CD14-positive monocyte (primary cell): ENCODE measurements around the gene NUMBL. TPM values are rescaled to one million over a fixed set of nuclear protein-coding genes. Genes with fewer than 3 reads are reported as not detected.
"Not testable (repeated sequence)": the region's sequence is repeated elsewhere in the genome, so short reads cannot be mapped to it uniquely, and the experiment has no call there.

Experiments
- DNase-seq, 3 donors: peaks; one replicate each; pipeline ENCODE4 v3.0.0-alpha.2; 2011 to 2022
- H2AFZ ChIP-seq: 2 replicates; pipeline ENCODE4 v1.6.0; 2012; ENCODE audit warnings: mild to moderate bottlenecking, low read depth, low read length, inconsistent platforms; ENCODE audit not compliant: insufficient read depth, poor library complexity, severe bottlenecking
- H3K27ac ChIP-seq, 2 donors: 1 replicate in 1 of 2; 2 replicates in 1 of 2; pipeline ENCODE4 v1.5.1; 2012 to 2013; ENCODE audit warnings: low read length in 2 of 2, control low read depth in 1 of 2, inconsistent platforms in 1 of 2, low read depth in 1 of 2, mild to moderate bottlenecking in 1 of 2
- H3K27me3 ChIP-seq, 2 donors: one replicate each; pipeline versions ENCODE4 v1.6.0 to v1.6.1; 2011 to 2013; ENCODE audit warnings: low read length in 2 of 2; ENCODE audit not compliant: control insufficient read depth in 2 of 2, insufficient read depth in 2 of 2
- H3K36me3 ChIP-seq, 2 donors: replicated peaks in 1 of 2; 1 replicate in 1 of 2; 2 replicates in 1 of 2; pipeline versions ENCODE4 v1.5.1 to v1.6.1; 2012 to 2013; ENCODE audit warnings: low read length in 2 of 2, control low read depth in 1 of 2, inconsistent platforms in 1 of 2, mild to moderate bottlenecking in 1 of 2; ENCODE audit not compliant: insufficient read depth in 2 of 2, control insufficient read depth in 1 of 2
- H3K4me1 ChIP-seq, 2 donors: 1 replicate in 1 of 2; 2 replicates in 1 of 2; pipeline versions ENCODE4 v1.5.1 to v1.6.1; 2012 to 2013; ENCODE audit warnings: low read length in 2 of 2, control low read depth in 1 of 2, inconsistent platforms in 1 of 2, mild to moderate bottlenecking in 1 of 2, moderate library complexity in 1 of 2; ENCODE audit not compliant: insufficient read depth in 2 of 2, control insufficient read depth in 1 of 2
- H3K4me2 ChIP-seq: replicated peaks from 2 replicates; pipeline ENCODE3; 2012; ENCODE audit warnings: low read length, moderate library complexity, mild to moderate bottlenecking; ENCODE audit not compliant: poor library complexity, severe bottlenecking; ENCODE audit errors: extremely low read depth
- H3K4me3 ChIP-seq, 3 experiments: fragments of 200-600 bp in 1 of 3; sonication (generic) in 1 of 3; replicated peaks in 1 of 3; 1 replicate in 2 of 3; 2 replicates in 1 of 3; pipeline ENCODE4 v1.5.1; 2011 to 2013; ENCODE audit warnings: low read length in 3 of 3, mild to moderate bottlenecking in 3 of 3, control low read depth in 2 of 3, low read depth in 2 of 3, inconsistent platforms in 1 of 3, moderate library complexity in 1 of 3
- H3K79me2 ChIP-seq: 2 replicates; pipeline ENCODE4 v1.6.0; 2012; ENCODE audit warnings: mild to moderate bottlenecking, control low read depth, inconsistent platforms, low read length, moderate library complexity; ENCODE audit not compliant: insufficient read depth
- H3K9ac ChIP-seq: 2 replicates; pipeline ENCODE4 v1.6.0; 2017; ENCODE audit warnings: low read length, mild to moderate bottlenecking; ENCODE audit not compliant: insufficient read depth, poor library complexity, severe bottlenecking
- H3K9me3 ChIP-seq, 2 donors: replicated peaks in 1 of 2; 1 replicate in 1 of 2; 2 replicates in 1 of 2; pipeline versions ENCODE4 v1.5.1 to v1.6.1; 2012 to 2013; ENCODE audit warnings: low read length in 2 of 2, control low read depth in 1 of 2; ENCODE audit not compliant: control insufficient read depth in 1 of 2, insufficient read depth in 1 of 2
- H4K20me1 ChIP-seq: 2 replicates; pipeline ENCODE4 v1.6.0; 2012; ENCODE audit warnings: mild to moderate bottlenecking, low read length, control low read depth, moderate library complexity; ENCODE audit not compliant: insufficient read depth
- H3K27ac Mint-ChIP-seq, 7 donors: one replicate each; pipeline ENCODE4 v1.8.0; 2020; ENCODE audit warnings: mild to moderate bottlenecking in 7 of 7, mixed read lengths in 7 of 7, moderate library complexity in 6 of 7, inconsistent platforms in 2 of 7
- H3K27me3 Mint-ChIP-seq, 3 donors: one replicate each; pipeline ENCODE4 v1.8.0; 2021 to 2022; ENCODE audit warnings: low read depth in 3 of 3, mild to moderate bottlenecking in 3 of 3, mixed read lengths in 3 of 3, moderate library complexity in 3 of 3, inconsistent platforms in 1 of 3
- H3K36me3 Mint-ChIP-seq, 2 donors: one replicate each; pipeline ENCODE4 v1.8.0; 2020; ENCODE audit warnings: mixed read lengths in 2 of 2, inconsistent platforms in 1 of 2, mild to moderate bottlenecking in 1 of 2
- H3K4me1 Mint-ChIP-seq: one replicate; pipeline ENCODE4 v1.8.0; 2020; ENCODE audit warnings: mild to moderate bottlenecking, mixed read lengths
- H3K4me3 Mint-ChIP-seq, 2 donors: one replicate each; pipeline ENCODE4 v1.8.0; 2020; ENCODE audit warnings: mild to moderate bottlenecking in 2 of 2, mixed read lengths in 2 of 2, moderate library complexity in 1 of 2
- H3K9me3 Mint-ChIP-seq, 7 donors: one replicate each; pipeline ENCODE4 v1.8.0; 2020 to 2022; ENCODE audit warnings: mixed read lengths in 7 of 7, mild to moderate bottlenecking in 6 of 7, moderate library complexity in 6 of 7, inconsistent platforms in 2 of 7
- WGBS: methylation state at CpG from one replicate; pipeline ENCODE4 v1.1.5; 2013; ENCODE audit warnings: missing lambda C conversion rate; ENCODE audit not compliant: insufficient coverage; 5-methylcytosine and 5-hydroxymethylcytosine counted together
- intact Hi-C, 2 donors: fragments of 100-400 bp; cut with micrococcal nuclease; formaldehyde crosslinking; loops; one replicate each; pipeline versions ENCODE4 v1.15.0 to v1.15.1; 2023
- polyA plus RNA-seq, 3 donors: library from polyadenylated mRNA; depleted of rRNA in 1 of 3; unstranded in 2 of 3; stranded (reverse) in 1 of 3; fragments of 300-500 nt in 2 of 3; fragments of >200 nt in 1 of 3; fragmentation: Illumina TruSeq in 2 of 3; gene quantifications; 1 replicate in 2 of 3; 2 replicates in 1 of 3; pipeline ENCODE4 v1.2.3, GENCODE V29; 2012 to 2021
- TF ChIP-seq, protein P1 (sequence below): fragments of 200-600 bp; IDR thresholded peaks from one replicate; pipeline ENCODE4 v1.8.0; 2022; ENCODE audit warnings: antibody characterized with exemption, mild to moderate bottlenecking

Gene NUMBL
- polyA plus RNA-seq, 3 donors = 0.12 to 7.2 (median 0.45) TPM

DNA sequence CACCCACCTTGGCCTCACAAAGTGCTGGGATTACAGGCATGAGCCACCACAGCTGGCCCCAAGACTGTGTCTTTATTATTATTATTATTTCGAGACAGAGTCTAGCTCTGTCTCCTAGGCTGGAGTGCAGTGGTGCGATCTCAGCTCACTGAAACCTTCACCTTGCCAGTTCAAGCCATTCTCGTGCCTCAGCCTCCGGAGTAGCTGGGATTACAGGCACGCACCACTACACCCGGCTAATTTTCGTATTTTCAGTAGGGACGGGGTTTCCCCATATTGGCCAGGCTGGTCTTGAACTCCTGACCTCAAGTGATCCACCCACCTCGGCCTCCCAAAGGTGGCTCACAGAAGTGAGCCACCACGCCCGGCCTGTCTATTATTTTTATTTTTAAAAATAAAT is 38.1 kb downstream of the NUMBL start:
- intact Hi-C loops, H3K4me1 Mint-ChIP-seq, H3K4me2 ChIP-seq, H3K27ac Mint-ChIP-seq, H3K9me3 Mint-ChIP-seq, H2AFZ ChIP-seq, H3K4me1 ChIP-seq, H3K27ac ChIP-seq, H3K9ac ChIP-seq, H3K27me3 Mint-ChIP-seq, H3K27me3 ChIP-seq, H4K20me1 ChIP-seq, H3K4me3 ChIP-seq, H3K9me3 ChIP-seq, H3K4me3 Mint-ChIP-seq, H3K36me3 ChIP-seq, H3K36me3 Mint-ChIP-seq, DNase-seq, H3K79me2 ChIP-seq: not testable (repeated sequence)
- 99% methylated on average over 8 of the region's 11 CpGs for WGBS

DNA sequence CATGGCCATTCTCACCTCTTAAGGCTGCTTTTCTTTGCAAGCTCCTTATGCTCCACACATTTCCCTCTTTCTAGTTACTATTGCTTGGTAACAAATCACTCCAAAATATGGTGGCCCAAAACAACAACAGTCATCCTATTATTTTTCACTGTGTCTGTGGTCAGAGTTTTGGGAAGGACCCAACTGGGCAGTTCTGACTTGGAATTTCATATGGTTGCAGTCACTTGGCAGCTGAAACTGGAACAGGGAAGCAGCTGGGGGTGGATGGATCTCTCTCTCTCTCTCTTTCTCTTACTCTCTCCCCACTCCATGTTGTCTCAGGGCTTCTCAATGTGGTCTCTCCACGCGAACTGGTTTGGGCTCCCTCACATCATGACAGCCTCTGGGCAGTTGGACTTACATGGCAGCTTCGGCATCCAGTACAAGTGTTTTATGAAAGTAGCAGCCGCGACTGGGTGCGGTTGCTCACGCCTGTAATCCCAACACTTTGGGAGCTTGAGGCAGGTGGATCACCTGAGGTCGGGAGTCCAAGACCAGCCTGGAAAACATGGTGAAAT is 39.6 kb downstream of the NUMBL start:
- Histone ChIP-seq H4K20me1 (no peaks in the 10 kb centered on the region), H2AFZ (no peak overlapping the region), H3K9ac (no peak overlapping the region), H3K27ac (no peak overlapping the region), H3K4me1 (no peaks in the 10 kb centered on the region), H3K79me2 (no peaks in the 10 kb centered on the region), H3K4me3 (no peak overlapping the region), H3K4me2 (no peak overlapping the region), H3K27me3 (no peaks in the 10 kb centered on the region), H3K9me3 (no peaks in the 10 kb centered on the region), H3K36me3 (no peaks in the 10 kb centered on the region)
- TF ChIP-seq, protein P1, sequence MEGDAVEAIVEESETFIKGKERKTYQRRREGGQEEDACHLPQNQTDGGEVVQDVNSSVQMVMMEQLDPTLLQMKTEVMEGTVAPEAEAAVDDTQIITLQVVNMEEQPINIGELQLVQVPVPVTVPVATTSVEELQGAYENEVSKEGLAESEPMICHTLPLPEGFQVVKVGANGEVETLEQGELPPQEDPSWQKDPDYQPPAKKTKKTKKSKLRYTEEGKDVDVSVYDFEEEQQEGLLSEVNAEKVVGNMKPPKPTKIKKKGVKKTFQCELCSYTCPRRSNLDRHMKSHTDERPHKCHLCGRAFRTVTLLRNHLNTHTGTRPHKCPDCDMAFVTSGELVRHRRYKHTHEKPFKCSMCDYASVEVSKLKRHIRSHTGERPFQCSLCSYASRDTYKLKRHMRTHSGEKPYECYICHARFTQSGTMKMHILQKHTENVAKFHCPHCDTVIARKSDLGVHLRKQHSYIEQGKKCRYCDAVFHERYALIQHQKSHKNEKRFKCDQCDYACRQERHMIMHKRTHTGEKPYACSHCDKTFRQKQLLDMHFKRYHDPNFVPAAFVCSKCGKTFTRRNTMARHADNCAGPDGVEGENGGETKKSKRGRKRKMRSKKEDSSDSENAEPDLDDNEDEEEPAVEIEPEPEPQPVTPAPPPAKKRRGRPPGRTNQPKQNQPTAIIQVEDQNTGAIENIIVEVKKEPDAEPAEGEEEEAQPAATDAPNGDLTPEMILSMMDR = no peak
- intact Hi-C loops = no loop called here
- 100% methylated on average over 7 of the region's 8 CpGs for WGBS
- no peaks in the 10 kb centered on the region for H3K36me3 Mint-ChIP-seq
- peaks cover 0 to 2% (median 0%) of the 10 kb centered on the region in 7 donors for H3K9me3 Mint-ChIP-seq
- peaks cover 0 to 12% (median 4%) of the 10 kb centered on the region in 3 donors for H3K27me3 Mint-ChIP-seq
- H3K4me1 Mint-ChIP-seq = no peaks in the 10 kb centered on the region
- H3K27ac Mint-ChIP-seq = no peak overlapping the region
- no peak overlapping the region for H3K4me3 Mint-ChIP-seq
- no peak for DNase-seq

DNA sequence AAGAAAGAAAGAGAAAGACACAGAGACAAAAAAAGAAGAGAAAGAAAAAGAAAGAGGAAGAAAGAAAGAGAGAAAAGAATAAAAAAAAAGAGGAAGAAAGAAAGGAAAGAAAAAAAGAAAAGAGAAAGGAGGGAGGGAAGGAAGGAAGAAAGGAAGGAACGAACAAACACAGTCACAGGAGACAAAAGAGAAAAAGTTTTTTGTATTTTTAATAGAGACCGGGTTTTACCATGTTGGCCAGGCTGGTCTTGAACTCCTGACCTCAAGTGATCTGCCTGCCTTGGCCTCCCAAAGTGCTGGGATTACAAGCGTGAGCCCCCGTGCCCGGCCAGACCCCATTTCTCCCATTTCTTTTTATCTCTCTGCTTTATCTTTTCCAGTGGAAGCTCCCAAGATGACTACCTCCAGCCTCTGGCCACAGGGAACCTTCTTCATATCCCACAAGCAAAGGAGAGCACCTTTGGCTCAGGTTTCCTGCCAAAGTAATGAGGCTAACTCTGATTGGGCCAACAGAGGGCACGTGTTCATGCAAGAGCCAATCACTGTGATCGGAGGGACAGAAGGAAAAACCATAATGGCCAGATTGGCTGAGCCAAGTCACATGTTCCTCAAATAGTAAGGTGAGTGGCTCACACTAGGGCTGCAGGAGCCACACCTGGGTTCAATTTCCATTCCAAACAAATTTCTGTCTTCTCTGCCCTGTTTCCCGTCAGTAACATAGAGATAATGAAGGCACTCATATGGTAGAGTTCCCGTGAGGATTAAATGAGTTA is 40.4 kb downstream of the NUMBL start:
- H3K27me3 Mint-ChIP-seq = peaks cover 2 to 12% (median 4%) of the 10 kb centered on the region in 3 donors
- DNase-seq, H3K4me1 ChIP-seq, H3K4me1 Mint-ChIP-seq, H3K27ac ChIP-seq, H3K4me3 Mint-ChIP-seq, H3K9ac ChIP-seq, H3K36me3 Mint-ChIP-seq, H3K9me3 ChIP-seq, intact Hi-C loops, H3K36me3 ChIP-seq, H4K20me1 ChIP-seq, H3K27me3 ChIP-seq, H3K9me3 Mint-ChIP-seq, H3K4me2 ChIP-seq, H2AFZ ChIP-seq, H3K79me2 ChIP-seq, H3K4me3 ChIP-seq: not testable (repeated sequence)
- WGBS = 92% methylated on average over 6 of the region's 9 CpGs
- H3K27ac Mint-ChIP-seq = peak overlapping the region in 1 of 7 donors; percentile 6
